Measurements from ENCODE around the gene NRXN3.
"Not testable (repeated sequence)": the region's sequence is repeated elsewhere in the genome, so short reads cannot be mapped to it uniquely, and the experiment has no call there.

NRXN3 gene

DNA sequence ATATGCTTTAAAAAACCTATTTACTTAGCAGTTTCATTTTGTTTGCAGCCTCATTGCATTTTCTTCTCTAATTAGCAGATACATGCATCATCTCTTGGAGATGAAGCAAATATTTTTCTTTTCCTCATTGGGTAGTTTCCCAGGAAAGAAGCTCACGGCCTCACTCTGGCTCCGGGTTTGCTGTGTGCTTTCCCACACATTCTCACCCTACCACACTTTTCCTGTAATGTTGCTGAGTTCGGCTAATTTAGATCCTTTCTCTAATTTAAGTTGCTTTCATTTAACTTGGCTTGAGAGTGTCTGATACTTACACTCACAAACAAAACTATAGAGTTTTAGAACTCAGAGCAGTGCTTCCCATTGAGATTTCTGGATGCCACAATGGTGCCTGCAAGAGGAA, 928.2 kb downstream of the NRXN3 start:
- no peak for DNase-seq

- DNase-seq: no peak
Measured at GRCh38 chr14:79100578-79100977, 930.4 kb downstream of the NRXN3 start.

DNA sequence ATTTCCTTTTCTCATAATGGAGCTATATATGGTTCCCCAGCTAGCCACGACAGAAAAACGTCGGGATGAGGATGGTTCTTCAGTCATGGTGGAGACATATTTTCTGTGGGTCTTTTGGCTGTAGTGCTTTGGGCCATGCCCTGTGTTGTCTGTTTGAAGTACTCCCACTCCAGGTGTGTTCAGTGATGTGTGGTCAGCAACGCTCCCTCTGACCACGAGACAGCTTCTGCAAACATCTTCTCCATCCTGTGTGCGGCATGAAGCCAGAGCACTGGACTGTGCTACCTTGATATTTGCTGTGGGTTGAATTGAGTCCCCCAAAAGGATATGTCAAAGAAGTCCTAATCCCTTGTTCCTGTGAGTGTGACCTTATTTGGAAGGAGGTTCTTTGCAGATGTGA, 931.2 kb downstream of the NRXN3 start:
- DNase-seq: no peak

- no peak for DNase-seq
Measured at GRCh38 chr14:79103764-79104163, 933.6 kb downstream of the NRXN3 start.

GRCh38 chr14:79110564-79110963, 940.4 kb downstream of the NRXN3 start:
- DNase-seq: not testable (repeated sequence)

DNA sequence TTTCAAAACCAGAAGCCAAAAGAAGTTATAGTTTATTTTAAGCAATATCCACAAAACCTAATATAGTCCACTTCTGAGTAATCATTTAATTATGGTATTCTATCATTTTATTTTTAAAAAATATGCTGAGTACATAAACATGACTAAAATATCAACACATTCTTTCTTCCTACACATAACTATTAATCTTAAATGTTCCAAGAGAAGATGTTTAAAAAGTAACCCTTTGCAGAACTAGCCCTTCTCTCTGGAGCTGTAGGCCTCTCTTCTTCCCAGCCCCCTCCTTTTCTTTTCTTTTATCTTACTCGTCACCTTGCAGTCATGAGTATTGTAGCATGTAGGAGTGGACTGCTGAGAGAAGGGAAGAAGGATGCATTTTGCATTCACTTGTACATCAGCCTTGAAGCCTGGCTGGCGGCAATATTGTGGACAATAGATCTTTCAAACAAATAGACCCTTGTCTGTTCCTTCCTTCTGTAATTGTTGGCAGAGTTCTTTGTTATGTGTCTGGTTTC, 941.9 kb downstream of the NRXN3 start:
- no peak for DNase-seq

- no peak for DNase-seq
Measured at GRCh38 chr14:79117561-79117960, 947.4 kb downstream of the NRXN3 start.

- no peak for DNase-seq
Measured at GRCh38 chr14:79118291-79118690, 948.1 kb downstream of the NRXN3 start.

DNA sequence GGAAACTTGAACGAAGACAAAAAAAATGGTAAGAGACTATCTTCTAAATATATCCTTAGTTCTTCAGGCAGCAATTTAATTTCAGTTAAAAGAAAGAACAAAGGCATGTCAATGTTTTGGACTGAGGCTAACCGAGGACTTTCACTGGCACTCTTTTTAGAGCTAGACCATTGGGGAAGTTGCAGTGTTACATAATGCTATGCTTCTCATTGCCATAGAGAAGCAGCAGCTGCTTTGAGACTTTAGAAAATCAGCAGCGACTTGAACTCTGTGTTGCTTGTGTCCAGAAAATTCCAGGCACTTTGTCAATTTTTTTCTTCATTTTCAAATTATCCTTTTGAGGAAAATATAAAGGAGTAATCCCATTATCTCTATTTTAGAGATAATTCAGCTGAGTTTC, 964.2 kb downstream of the NRXN3 start:
- DNase-seq: no peak

DNA sequence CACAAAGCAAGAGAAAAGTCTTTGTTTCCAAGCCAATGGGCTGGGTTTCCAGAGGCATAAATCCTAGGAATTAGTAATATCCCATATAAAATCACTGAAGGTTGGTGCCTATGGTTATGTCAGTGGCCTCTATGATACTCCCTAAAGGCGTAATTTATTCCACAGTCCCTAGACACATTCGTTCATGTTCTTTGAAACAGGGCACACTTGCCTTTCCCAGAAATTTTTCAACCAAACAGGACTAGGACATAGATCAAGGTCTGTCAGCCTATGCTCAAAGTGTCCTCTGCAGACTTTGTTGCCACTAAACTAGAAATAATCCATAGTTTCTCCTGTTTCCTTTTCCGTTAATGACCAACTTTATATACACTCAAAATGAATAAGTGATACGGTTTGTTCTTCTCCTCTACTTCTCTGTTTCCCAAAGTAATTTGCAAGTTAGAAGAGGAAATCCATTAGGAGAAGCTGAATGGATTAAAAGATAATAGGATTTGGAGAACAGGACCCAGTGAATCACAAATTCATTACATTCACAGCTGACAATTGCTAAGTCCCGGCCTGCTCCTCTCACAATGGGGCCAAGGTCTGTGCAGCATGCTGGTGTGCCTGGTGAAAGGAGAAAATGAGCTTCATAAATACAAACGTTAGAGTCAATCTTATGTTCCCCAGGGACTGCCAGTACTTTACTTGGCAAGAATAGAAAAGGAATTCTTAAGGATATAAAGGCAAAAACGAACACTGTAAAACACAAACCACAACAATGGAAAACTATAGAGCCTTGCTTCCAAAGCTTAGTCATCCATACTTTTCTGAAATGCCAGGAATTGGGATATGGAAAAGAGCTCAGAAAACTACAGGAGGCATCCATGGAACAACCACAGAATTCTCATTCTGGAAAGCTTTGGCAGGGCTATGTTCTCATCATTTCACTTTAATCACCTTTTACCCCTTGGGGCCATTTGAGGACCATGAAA, 966.2 kb downstream of the NRXN3 start:
- DNase-seq: no peak

- DNase-seq: no peak
Measured at GRCh38 chr14:79137045-79137430, 966.9 kb downstream of the NRXN3 start.

- no peak for DNase-seq
Measured at GRCh38 chr14:79137836-79138235, 967.7 kb downstream of the NRXN3 start.

DNA sequence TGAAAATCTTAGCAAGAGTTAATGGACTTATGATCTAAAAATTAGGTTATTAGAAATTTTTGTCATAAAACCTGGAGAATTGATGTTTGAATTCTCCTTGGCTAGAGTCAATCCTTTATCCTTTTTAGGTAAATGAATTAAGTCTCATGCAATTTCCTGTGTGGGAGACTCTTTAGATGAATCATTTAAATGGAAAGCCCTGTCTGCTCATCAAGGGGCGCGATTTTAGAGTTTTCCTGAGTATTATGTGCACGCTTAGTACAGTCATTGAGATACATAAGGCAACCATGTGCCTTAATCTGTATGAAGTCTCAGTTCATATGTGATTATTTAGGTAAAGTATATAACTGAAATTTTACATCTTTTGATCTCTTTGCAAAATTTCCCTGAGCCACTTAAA, 974.7 kb downstream of the NRXN3 start:
- DNase-seq: no peak

GRCh38 chr14:79150226-79150625, 980.1 kb downstream of the NRXN3 start:
- no peak for DNase-seq

GRCh38 chr14:79157369-79157768, 987.2 kb downstream of the NRXN3 start:
- no peak for DNase-seq

DNA sequence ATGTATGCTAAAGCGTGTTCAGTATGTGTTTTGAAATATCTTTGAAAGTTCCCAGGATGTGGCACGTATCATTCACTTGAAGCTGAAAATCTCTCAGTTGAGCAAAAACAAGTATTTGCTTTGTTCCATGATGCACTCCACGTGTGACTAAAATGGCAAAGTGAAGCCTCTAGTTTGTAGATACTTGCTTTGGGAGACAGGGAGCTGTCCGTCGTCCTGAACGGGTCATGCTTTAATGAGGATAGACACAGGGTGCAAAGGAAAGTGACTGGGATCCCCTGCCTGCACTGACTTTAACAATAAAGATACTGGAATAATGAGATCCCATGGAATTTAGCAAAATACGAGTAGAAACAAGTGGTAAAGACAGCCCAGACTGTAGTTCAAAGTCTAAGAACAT, 991.4 kb downstream of the NRXN3 start:
- no peak for DNase-seq

DNA sequence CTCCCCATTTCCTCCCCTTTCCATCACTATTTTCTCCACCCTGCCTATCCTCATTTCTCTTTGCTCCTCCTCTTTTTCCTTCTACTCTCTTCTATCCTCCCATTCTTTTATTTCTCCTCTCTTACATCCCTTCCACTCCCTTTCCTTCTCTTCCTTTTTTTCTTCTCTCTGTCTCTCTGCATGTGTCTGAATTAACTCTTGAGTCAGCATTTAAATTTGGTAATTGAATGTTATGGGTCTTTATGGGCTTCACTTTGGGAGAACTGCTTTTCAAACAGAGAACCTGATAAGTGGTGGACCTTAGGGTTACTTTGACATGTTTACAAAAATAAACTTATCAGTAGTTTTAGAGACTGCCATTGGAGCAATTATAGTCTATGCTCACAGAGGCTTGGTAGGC, 992.7 kb downstream of the NRXN3 start:
- no peak for DNase-seq

- DNase-seq: no peak
Measured at GRCh38 chr14:79165471-79166090, 995.4 kb downstream of the NRXN3 start.

DNA sequence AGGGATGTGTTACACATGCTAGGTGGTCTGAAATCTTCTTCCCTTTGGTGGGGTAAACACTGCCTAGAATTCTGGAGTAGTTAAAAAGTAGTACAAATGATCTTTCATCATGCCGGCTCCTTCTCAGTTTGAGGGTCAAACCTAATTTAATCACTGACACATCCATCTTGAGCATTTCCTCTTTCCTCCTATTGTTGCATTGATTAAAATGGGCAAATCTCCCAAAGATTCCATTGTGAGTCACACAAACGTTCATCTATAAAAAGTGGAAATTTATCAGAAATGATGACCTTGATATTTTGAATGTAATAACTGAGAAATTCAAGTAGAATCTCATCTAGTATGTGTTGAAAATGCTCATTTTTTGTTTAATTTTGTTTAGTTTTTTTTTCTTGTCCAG, 996.0 kb downstream of the NRXN3 start:
- no peak for DNase-seq

GRCh38 chr14:79167957-79168356, 997.8 kb downstream of the NRXN3 start:
- no peak for DNase-seq

- DNase-seq: no peak
Measured at GRCh38 chr14:79175671-79176070, 1005.5 kb downstream of the NRXN3 start.

GRCh38 chr14:79177106-79177505, 1006.9 kb downstream of the NRXN3 start:
- DNase-seq: no peak

GRCh38 chr14:79178719-79179118, 1008.5 kb downstream of the NRXN3 start:
- no peak for DNase-seq

DNA sequence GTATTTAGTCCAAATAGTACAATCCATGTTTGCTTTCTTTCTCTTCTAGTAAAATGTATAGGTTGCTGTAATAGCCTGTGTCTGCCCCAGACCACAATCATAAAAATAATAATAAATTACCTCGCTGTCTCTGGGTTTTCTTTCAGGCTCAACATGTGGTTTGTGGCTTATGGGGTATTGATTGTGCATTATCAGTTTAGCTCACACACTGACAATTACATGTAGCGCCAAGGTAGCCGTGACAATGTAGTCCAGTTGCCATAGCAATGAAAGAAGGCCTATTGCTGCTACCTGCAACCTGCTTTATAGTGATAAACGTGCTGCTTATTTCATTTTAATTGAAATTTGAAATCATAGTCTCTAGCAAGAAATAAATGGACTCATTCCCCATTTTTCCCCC, 1009.8 kb downstream of the NRXN3 start:
- DNase-seq: no peak
